DND-41 (cell line): Measurements from ENCODE around the gene RTKN2.

Experiments used
- ATAC-seq: fragments of 200-7000 bp; cut with Tn5 transposase; 3 replicates; pipeline ENCODE4 v1.9.1; 2021; ENCODE audit warnings: low read depth; ENCODE audit not compliant: insufficient read depth
- DNase-seq: peaks from one replicate; pipeline ENCODE4 v3.0.0-alpha.2; 2020
- H2AFZ ChIP-seq: 2 replicates; pipeline ENCODE4 v1.6.0; 2012; ENCODE audit warnings: low read depth, low read length
- H3K27ac ChIP-seq: 2 replicates; pipeline ENCODE4 v1.5.1; 2012; ENCODE audit warnings: low read length, inconsistent platforms
- H3K27me3 ChIP-seq: fragments of 200-600 bp; sonication (generic); 2 replicates; pipeline ENCODE4 v1.6.0; 2012; ENCODE audit warnings: low read length, mild to moderate bottlenecking, inconsistent platforms; ENCODE audit not compliant: insufficient read depth, poor library complexity
- H3K36me3 ChIP-seq: 2 replicates; pipeline ENCODE4 v1.5.1; 2012; ENCODE audit warnings: low read length, inconsistent platforms; ENCODE audit not compliant: insufficient read depth
- H3K4me1 ChIP-seq: 2 replicates; pipeline ENCODE4 v1.5.1; 2012; ENCODE audit warnings: mild to moderate bottlenecking, low read length; ENCODE audit not compliant: insufficient read depth
- H3K4me2 ChIP-seq: 2 replicates; pipeline ENCODE4 v1.6.0; 2012; ENCODE audit warnings: mild to moderate bottlenecking, moderate library complexity, low read length, inconsistent platforms; ENCODE audit not compliant: insufficient read depth
- H3K4me3 ChIP-seq, 2 experiments: fragments of 200-600 bp in 1 of 2; shearing (Covaris generic) in 1 of 2; 2 replicates each; pipeline ENCODE4 v1.5.1; 2012 to 2016; ENCODE audit warnings: inconsistent platforms in 2 of 2, low read length in 2 of 2, mild to moderate bottlenecking in 2 of 2, low read depth in 1 of 2, moderate library complexity in 1 of 2
- H3K79me2 ChIP-seq: 2 replicates; pipeline ENCODE4 v1.6.0; 2012; ENCODE audit warnings: low read length, inconsistent platforms; ENCODE audit not compliant: insufficient read depth
- H3K9ac ChIP-seq: 2 replicates; pipeline ENCODE4 v1.6.0; 2012; ENCODE audit warnings: low read depth, mild to moderate bottlenecking, inconsistent platforms, low read length, moderate library complexity
- H3K9me3 ChIP-seq: 2 replicates; pipeline ENCODE4 v1.5.1; 2012; ENCODE audit warnings: low read length, moderate library complexity, mild to moderate bottlenecking, inconsistent platforms; ENCODE audit not compliant: insufficient read depth, severe bottlenecking
- H4K20me1 ChIP-seq: 2 replicates; pipeline ENCODE4 v1.6.0; 2012; ENCODE audit warnings: low read length; ENCODE audit not compliant: insufficient read depth
- EZH2 ChIP-seq: IDR thresholded peaks from 3 replicates; pipeline ENCODE4 v1.6.1; 2012; ENCODE audit warnings: borderline replicate concordance, low read depth, mild to moderate bottlenecking, moderate library complexity, low read length, inconsistent platforms; ENCODE audit not compliant: severe bottlenecking
- TF ChIP-seq, protein P1 (sequence below): IDR thresholded peaks from 2 replicates; pipeline ENCODE4 v1.5.1; 2012; ENCODE audit warnings: borderline replicate concordance, low read length, moderate library complexity, mild to moderate bottlenecking; ENCODE audit not compliant: poor library complexity, severe bottlenecking; ENCODE audit errors: extremely low read depth

Gene RTKN2

GRCh38 chr10:62231371-62231770, 37.3 kb downstream of the RTKN2 start:
- Histone ChIP-seq H3K9me3 (no peaks in the 10 kb centered on the region), H3K27me3 (no peaks in the 10 kb centered on the region), H3K4me3 (no peak overlapping the region), H3K4me2 (no peak overlapping the region), H3K36me3 (no peaks in the 10 kb centered on the region), H2AFZ (no peak overlapping the region), H3K79me2 (no peaks in the 10 kb centered on the region), H3K27ac (no peak overlapping the region), H3K4me1 (no peaks in the 10 kb centered on the region), H4K20me1 (no peaks in the 10 kb centered on the region), H3K9ac (no peak overlapping the region)
- TF ChIP-seq EZH2, result no peak
- TF ChIP-seq, protein P1, sequence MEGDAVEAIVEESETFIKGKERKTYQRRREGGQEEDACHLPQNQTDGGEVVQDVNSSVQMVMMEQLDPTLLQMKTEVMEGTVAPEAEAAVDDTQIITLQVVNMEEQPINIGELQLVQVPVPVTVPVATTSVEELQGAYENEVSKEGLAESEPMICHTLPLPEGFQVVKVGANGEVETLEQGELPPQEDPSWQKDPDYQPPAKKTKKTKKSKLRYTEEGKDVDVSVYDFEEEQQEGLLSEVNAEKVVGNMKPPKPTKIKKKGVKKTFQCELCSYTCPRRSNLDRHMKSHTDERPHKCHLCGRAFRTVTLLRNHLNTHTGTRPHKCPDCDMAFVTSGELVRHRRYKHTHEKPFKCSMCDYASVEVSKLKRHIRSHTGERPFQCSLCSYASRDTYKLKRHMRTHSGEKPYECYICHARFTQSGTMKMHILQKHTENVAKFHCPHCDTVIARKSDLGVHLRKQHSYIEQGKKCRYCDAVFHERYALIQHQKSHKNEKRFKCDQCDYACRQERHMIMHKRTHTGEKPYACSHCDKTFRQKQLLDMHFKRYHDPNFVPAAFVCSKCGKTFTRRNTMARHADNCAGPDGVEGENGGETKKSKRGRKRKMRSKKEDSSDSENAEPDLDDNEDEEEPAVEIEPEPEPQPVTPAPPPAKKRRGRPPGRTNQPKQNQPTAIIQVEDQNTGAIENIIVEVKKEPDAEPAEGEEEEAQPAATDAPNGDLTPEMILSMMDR, result no peak
- DNase-seq (no peak), ATAC-seq (no peak)

DNA sequence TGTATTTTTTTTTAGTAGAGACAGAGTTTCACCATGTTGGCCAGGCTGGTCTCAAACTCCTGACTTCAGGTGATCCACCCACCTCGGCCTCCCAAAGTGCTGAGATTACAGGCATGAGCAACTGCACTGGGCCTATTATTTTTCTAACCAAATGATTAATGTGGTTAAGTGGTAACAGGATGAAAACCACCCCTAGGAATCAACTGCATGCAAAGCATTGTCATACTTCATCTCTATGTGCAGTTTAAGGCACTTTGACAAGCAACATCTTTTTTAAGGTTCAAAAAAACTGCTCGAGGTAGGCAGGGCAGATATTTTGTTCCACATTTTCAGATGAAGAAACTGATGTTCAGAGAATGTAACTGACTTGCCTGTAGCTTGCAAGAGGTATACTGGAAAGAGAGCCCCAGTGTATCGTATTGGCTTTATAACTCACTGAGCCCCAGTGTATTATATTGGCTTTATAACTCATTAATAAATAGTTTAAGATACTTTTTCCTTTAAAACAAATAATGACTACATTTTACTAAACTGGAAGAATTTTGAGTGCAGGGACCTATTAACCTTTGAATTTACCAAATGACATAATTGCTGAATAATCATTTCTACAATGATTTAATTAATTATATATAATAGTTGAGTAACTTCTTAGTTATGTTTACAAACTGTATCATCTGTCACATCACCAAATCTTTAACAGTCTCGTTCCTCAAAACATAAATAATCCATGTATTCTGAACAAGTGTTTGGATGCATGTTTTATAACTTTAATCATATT, 38.1 kb downstream of the RTKN2 start:
- Histone ChIP-seq H3K27ac (no peak overlapping the region), H4K20me1 (no peaks in the 10 kb centered on the region), H3K4me1 (no peaks in the 10 kb centered on the region), H2AFZ (no peak overlapping the region), H3K27me3 (no peaks in the 10 kb centered on the region), H3K4me2 (no peak overlapping the region), H3K79me2 (no peaks in the 10 kb centered on the region), H3K9me3 (no peaks in the 10 kb centered on the region), H3K36me3 (no peaks in the 10 kb centered on the region), H3K4me3 (no peak overlapping the region), H3K9ac (no peak overlapping the region)
- TF ChIP-seq EZH2, result no peak
- TF ChIP-seq, protein P1, result no peak
- ATAC-seq (no peak), DNase-seq (no peak)

- ATAC-seq (no peak), DNase-seq (no peak)
- Histone ChIP-seq H4K20me1 (no peaks in the 10 kb centered on the region), H3K27ac (no peak overlapping the region), H3K9ac (no peak overlapping the region), H3K4me2 (no peak overlapping the region), H3K27me3 (no peaks in the 10 kb centered on the region), H3K36me3 (no peaks in the 10 kb centered on the region), H2AFZ (no peak overlapping the region), H3K4me1 (no peaks in the 10 kb centered on the region), H3K79me2 (no peaks in the 10 kb centered on the region), H3K4me3 (no peak overlapping the region), H3K9me3 (no peaks in the 10 kb centered on the region)
- no peak for TF ChIP-seq EZH2
- TF ChIP-seq, protein P1, result no peak
These were observed 43.3 kb downstream of the RTKN2 start for GRCh38 chr10:62225362-62225761.

GRCh38 chr10:62224606-62225005, 44.0 kb downstream of the RTKN2 start:
- TF ChIP-seq, protein P1, result no peak
- no peak for TF ChIP-seq EZH2
- H3K9ac ChIP-seq, result no peak overlapping the region
- H3K27ac ChIP-seq, result no peak overlapping the region
- H4K20me1 ChIP-seq, result no peaks in the 10 kb centered on the region
- no peaks in the 10 kb centered on the region for H3K9me3 ChIP-seq
- no peak overlapping the region for H2AFZ ChIP-seq
- ATAC-seq, result no peak
- H3K36me3 ChIP-seq, result no peaks in the 10 kb centered on the region
- no peaks in the 10 kb centered on the region for H3K27me3 ChIP-seq
- no peak for DNase-seq
- H3K4me1 ChIP-seq, result no peaks in the 10 kb centered on the region
- H3K79me2 ChIP-seq, result no peaks in the 10 kb centered on the region
- no peak overlapping the region for H3K4me3 ChIP-seq
- no peak overlapping the region for H3K4me2 ChIP-seq
